Cardiac muscle cell (in vitro differentiated cells and primary cell): ENCODE data around the gene NUTF2. TPM values are rescaled to one million over a fixed set of nuclear protein-coding genes. Genes with fewer than 3 reads are reported as not detected.

ENCODE experiments used
- DNase-seq, 2 donors: peaks; one replicate each; pipeline versions ENCODE4 v3.0.0 to v3.0.0-alpha.2; 2010 to 2017; ENCODE audit warnings: low read depth in 1 of 2, low spot score in 1 of 2
- H3K27ac ChIP-seq: fragments of 200-600 bp; sonication (generic); 2 replicates; pipeline ENCODE4 v1.5.1; 2016
- H3K27me3 ChIP-seq: fragments of 200-600 bp; sonication (generic); 2 replicates; pipeline ENCODE4 v1.6.0; 2016; ENCODE audit warnings: control low read depth
- H3K36me3 ChIP-seq: fragments of 200-600 bp; sonication (generic); 2 replicates; pipeline ENCODE4 v1.5.1; 2016; ENCODE audit warnings: control low read depth
- H3K4me1 ChIP-seq: fragments of 200-600 bp; sonication (generic); 2 replicates; pipeline ENCODE4 v1.8.1; 2017; ENCODE audit warnings: low read depth, mild to moderate bottlenecking, mixed run types
- H3K4me3 ChIP-seq: fragments of 200-600 bp; sonication (generic); 2 replicates; pipeline ENCODE4 v1.5.1; 2016; ENCODE audit warnings: mild to moderate bottlenecking
- H3K9me3 ChIP-seq: fragments of 200-600 bp; sonication (generic); 2 replicates; pipeline ENCODE4 v1.5.1; 2017; ENCODE audit warnings: low read depth, mild to moderate bottlenecking, control low read depth
- polyA plus RNA-seq: library from polyadenylated mRNA; unstranded; fragments of >200 nt; fragmentation: Nextera tagmentation; extraction: Ambion mirVana; gene quantifications from 2 replicates; pipeline ENCODE4 v1.2.1, GENCODE V29; 2016
- total RNA-seq: library from RNA; depleted of rRNA; stranded (reverse); fragments of >200 nt; gene quantifications from 2 replicates; pipeline ENCODE4 v1.2.3, GENCODE V29; 2016
- TF ChIP-seq, protein P1 (sequence below): IDR thresholded peaks from 2 replicates; pipeline ENCODE4 v1.5.1; 2012; ENCODE audit warnings: low read depth, mild to moderate bottlenecking, low read length

Gene NUTF2
- total and polyA plus RNA-seq, 2 experiments from 2014 or later = 77.6 to 235 TPM

- peaks cover 48% of the 10 kb centered on the region for H3K36me3 ChIP-seq
- H3K4me1 ChIP-seq = no peaks in the 10 kb centered on the region
- no peak for DNase-seq
- H3K27me3 ChIP-seq = no peaks in the 10 kb centered on the region
- no peak overlapping the region for H3K27ac ChIP-seq
- TF ChIP-seq, protein P1, sequence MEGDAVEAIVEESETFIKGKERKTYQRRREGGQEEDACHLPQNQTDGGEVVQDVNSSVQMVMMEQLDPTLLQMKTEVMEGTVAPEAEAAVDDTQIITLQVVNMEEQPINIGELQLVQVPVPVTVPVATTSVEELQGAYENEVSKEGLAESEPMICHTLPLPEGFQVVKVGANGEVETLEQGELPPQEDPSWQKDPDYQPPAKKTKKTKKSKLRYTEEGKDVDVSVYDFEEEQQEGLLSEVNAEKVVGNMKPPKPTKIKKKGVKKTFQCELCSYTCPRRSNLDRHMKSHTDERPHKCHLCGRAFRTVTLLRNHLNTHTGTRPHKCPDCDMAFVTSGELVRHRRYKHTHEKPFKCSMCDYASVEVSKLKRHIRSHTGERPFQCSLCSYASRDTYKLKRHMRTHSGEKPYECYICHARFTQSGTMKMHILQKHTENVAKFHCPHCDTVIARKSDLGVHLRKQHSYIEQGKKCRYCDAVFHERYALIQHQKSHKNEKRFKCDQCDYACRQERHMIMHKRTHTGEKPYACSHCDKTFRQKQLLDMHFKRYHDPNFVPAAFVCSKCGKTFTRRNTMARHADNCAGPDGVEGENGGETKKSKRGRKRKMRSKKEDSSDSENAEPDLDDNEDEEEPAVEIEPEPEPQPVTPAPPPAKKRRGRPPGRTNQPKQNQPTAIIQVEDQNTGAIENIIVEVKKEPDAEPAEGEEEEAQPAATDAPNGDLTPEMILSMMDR = no peak
- H3K4me3 ChIP-seq = no peak overlapping the region
- no peaks in the 10 kb centered on the region for H3K9me3 ChIP-seq
Observed at GRCh38 chr16:67880584-67880983, 33.9 kb downstream of the NUTF2 start.

DNA sequence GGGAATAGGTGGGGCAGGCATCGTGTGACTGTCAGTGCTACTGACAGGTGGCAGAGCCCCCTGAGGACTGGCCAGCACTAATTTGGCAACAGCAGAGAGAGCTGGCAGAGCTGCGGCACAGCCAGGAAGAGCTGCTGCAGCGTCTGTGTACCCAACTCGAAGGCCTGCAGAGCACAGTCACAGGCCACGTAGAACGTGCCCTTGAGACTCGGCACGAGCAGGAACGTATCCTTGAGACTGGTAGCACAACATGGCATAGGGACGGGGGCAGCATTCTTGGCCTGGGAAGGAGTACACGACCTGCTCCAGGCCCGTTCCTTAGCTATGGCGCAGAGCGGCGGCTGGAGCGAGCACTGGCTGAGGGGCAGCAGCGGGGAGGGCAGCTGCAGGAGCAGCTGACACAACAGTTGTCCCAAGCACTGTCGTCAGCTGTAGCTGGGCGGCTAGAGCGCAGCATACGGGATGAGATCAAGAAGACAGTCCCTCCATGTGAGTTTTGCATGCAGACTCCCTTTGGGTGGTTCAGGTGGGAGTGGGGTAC lies 35.0 kb downstream of the NUTF2 start:
- no peaks in the 10 kb centered on the region for H3K27me3 ChIP-seq
- DNase-seq = no peak
- H3K9me3 ChIP-seq = no peaks in the 10 kb centered on the region
- H3K4me1 ChIP-seq = no peaks in the 10 kb centered on the region
- no peak overlapping the region for H3K27ac ChIP-seq
- peaks cover 45% of the 10 kb centered on the region for H3K36me3 ChIP-seq
- no peak overlapping the region for H3K4me3 ChIP-seq
- TF ChIP-seq, protein P1 = no peak

GRCh38 chr16:67882374-67883145 lies 35.8 kb downstream of the NUTF2 start:
- Histone ChIP-seq H3K9me3 (no peaks in the 10 kb centered on the region), H3K4me1 (no peaks in the 10 kb centered on the region), H3K36me3 (peaks cover 38% of the 10 kb centered on the region), H3K4me3 (no peak overlapping the region), H3K27ac (no peak overlapping the region), H3K27me3 (no peaks in the 10 kb centered on the region)
- peak in 1 of 2 donors; percentile 21 for DNase-seq
- TF ChIP-seq, protein P1 = no peak

DNA sequence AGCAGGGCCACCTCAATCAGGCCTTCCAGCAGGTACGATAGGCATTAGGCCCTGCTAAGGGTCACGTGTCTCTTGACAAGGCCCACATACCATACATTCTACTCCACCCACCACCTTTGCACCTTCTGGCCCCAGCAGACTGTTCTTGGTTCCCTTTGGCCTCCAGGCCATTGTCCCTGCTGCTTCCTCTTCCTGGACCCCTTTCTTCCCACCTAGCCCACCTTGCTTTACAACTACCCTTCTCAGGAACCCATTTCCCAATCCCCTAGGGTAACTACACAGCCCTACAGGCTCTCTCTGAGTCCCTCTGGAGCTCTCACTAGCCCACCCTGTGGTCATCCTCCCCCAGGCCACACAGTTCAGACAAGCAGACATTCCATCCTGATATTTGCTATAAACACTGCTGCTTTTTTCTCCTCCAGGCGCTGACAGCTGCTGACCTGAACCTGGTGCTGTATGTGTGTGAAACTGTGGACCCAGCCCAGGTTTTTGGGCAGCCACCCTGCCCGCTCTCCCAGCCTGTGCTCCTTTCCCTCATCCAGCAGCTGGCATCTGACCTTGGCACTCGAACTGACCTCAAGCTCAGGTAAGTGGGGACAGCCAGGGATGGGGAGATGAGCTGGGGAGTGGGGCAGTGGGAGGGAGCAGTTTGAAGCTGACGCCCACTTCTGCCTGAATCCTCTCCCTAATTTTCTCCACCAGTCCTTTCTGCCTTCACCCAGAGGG lies 36.6 kb downstream of the NUTF2 start:
- Histone ChIP-seq H3K4me3 (no peak overlapping the region), H3K4me1 (no peaks in the 10 kb centered on the region), H3K27me3 (no peaks in the 10 kb centered on the region), H3K9me3 (no peaks in the 10 kb centered on the region), H3K27ac (no peak overlapping the region), H3K36me3 (peaks cover 32% of the 10 kb centered on the region)
- DNase-seq = no peak
- TF ChIP-seq, protein P1 = no peak

GRCh38 chr16:67883872-67884261 lies 37.1 kb downstream of the NUTF2 start:
- Histone ChIP-seq H3K9me3 (no peaks in the 10 kb centered on the region), H3K36me3 (peaks cover 26% of the 10 kb centered on the region), H3K27ac (no peak overlapping the region), H3K4me3 (no peak overlapping the region), H3K4me1 (no peaks in the 10 kb centered on the region), H3K27me3 (no peaks in the 10 kb centered on the region)
- peak; percentile 59 to 70 for DNase-seq
- TF ChIP-seq, protein P1 = peak; percentile 87
